Astrocyte (in vitro differentiated cells and primary cell): ENCODE results near the gene PLEKHM3.

Experiments
- CTCF ChIP-seq: IDR thresholded peaks from 2 replicates; pipeline ENCODE4 v1.5.1; 2011; ENCODE audit warnings: low read depth, mild to moderate bottlenecking, inconsistent platforms, low read length, moderate library complexity; ENCODE audit not compliant: insufficient read depth
- EZH2 ChIP-seq: IDR thresholded peaks from 2 replicates; pipeline ENCODE4 v1.6.1; 2012; ENCODE audit warnings: mild to moderate bottlenecking, low read length, inconsistent platforms; ENCODE audit not compliant: insufficient read depth

- no peak for TF ChIP-seq CTCF
- no peak for TF ChIP-seq EZH2
These were observed 24.1 kb upstream of the PLEKHM3 start for GRCh38 chr2:208049441-208049840.
